ENCODE data around the gene STK32C.

DNA sequence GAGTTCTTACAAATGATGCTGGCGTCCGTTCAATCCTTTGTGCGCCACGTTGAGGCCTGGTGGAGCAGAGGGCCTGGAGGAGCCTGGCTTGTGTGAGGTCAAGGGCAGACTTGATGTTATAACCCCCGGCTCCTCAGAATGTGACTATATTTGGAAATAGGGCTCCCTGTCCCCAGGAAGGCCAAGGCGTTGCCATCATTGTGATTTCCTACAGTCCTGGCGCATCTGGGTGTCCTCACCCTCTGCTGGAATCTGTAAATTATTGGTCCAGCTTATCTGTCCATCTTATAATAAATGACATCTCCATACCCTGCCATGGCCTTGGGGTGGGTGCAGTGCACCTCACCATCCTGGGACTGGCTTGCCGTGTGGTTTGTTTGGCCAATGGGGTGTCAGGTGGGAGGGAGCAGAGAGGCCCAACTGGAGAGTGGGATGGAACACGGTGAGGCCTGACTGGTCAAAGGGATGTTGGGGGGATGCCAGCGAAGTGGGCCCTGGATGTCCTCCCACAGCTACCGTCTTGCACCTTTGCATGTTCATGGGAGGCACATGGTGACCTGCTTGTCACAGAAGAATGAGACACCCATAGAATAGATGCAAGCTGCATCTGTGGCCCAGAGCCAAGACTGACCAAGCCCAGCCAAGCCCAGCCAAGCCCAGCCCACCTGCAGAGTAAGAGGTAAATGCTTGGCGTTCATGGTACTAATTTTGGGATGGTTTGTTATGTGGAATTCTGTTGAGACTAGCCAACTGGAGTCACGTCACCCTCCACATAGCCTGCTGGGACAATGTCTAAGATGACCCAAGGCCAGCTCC, 13.1 kb upstream of the STK32C start:
- TF ChIP-seq, protein P1, sequence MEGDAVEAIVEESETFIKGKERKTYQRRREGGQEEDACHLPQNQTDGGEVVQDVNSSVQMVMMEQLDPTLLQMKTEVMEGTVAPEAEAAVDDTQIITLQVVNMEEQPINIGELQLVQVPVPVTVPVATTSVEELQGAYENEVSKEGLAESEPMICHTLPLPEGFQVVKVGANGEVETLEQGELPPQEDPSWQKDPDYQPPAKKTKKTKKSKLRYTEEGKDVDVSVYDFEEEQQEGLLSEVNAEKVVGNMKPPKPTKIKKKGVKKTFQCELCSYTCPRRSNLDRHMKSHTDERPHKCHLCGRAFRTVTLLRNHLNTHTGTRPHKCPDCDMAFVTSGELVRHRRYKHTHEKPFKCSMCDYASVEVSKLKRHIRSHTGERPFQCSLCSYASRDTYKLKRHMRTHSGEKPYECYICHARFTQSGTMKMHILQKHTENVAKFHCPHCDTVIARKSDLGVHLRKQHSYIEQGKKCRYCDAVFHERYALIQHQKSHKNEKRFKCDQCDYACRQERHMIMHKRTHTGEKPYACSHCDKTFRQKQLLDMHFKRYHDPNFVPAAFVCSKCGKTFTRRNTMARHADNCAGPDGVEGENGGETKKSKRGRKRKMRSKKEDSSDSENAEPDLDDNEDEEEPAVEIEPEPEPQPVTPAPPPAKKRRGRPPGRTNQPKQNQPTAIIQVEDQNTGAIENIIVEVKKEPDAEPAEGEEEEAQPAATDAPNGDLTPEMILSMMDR (IDR thresholded peaks at IDR 0.05; ENCODE audit: insufficient read depth, low read depth, low read length): no peak
- no peak for TF ChIP-seq EZH2 (IDR thresholded peaks at IDR 0.05; ENCODE audit: insufficient read depth, low read length)
